ENCODE results near the gene CCL4L2.
"Not testable (repeated sequence)": the region's sequence is repeated elsewhere in the genome, so short reads cannot be mapped to it uniquely, and the experiment has no call there.

CCL4L2 gene

DNA sequence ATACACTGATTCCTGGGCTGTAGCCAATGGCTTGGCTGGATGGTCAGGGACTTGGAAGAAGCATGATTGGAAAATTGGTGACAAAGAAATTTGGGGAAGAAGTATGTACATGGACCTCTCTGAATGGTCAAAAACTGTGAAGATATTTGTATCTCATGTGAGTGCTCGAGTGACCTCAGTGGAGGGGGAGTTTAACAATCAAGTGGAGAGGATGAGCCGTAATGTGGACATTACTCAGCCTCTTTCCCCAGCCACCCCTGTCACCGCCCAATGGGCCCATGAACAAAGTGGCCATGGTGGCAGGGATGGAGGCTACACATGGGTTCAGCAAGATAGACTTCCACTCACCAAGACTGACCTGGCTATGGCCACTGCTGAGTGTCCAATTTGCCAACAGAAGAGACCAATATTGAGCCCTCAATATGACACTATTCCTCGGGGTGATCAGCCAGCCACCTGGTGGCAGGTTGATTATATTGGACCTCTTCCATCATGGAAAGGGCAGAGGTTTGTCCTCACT lies 10.8 kb downstream of the CCL4L2 start:
- DNase-seq (ENCODE audit: low read depth in 2 of 2) = not testable (repeated sequence)

DNA sequence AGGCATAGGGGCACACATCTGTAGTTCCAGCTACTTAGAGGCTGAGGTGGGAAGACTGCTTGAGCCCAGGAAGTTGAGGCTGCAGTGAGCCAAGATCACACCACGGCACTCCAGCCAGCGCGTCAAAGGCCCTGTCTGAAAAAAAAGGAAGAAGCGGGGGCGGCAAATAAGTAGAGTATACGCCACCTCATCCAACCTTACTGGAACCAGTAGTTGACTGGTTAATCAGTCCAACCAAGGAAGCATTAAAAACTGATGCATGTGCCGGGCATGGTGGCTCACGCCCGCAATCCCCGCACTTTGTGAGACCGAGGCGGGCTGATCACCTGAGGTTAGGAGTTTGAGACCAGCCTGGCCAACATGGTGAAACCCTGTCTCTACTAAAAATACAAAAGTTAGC lies 12.1 kb downstream of the CCL4L2 start:
- DNase-seq (ENCODE audit: low read depth in 2 of 2) = not testable (repeated sequence)

DNA sequence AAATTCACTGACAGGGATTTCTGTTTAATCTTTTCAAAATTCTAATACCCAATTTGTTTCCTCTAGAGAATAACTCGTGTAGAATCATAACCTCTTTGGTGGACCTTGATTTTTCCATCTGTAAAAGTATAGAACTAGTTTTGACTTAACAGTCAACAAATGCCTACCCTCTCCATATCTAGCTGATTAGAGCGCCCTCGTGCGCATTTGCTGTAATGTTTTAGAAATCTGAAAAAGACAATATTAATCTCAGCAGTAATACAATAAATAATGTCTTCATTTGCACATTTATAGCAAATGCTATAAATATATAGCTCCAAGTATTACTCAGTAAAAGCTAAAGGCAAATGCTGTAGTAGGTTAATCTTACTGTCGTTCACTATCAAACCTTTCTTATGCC lies 18.8 kb downstream of the CCL4L2 start:
- DNase-seq (ENCODE audit: low read depth in 2 of 2) = not testable (repeated sequence)

DNA sequence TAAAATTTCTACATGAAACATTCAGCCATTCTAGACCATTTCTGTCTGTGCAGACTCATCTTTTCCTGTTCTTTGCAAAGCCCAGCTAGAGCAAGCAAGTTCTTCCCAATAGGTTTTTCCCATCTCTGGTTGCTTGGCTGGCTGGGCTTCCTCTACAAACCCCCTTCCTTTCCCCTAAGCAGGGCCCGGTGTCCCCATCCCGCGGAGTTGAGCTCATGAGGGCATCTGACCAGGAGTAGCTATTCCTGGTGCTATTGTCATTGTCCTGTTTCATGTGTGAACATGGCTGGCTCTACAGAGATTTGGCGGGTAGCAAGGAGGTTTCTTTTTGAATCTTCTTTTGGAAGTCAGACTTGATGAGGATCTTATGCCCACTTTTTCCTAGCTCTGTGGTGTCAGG lies 31.2 kb downstream of the CCL4L2 start:
- DNase-seq (ENCODE audit: low read depth in 2 of 2) = not testable (repeated sequence)

Measured in stimulated activated CD8-positive, alpha-beta memory T cell treated with anti-CD3 and anti-CD28 coated beads, Interleukin-2, amount 100 ng/mL, for 1 hour (primary cell).